ENCODE data around the gene AKAP12.

AKAP12 gene, protein sequence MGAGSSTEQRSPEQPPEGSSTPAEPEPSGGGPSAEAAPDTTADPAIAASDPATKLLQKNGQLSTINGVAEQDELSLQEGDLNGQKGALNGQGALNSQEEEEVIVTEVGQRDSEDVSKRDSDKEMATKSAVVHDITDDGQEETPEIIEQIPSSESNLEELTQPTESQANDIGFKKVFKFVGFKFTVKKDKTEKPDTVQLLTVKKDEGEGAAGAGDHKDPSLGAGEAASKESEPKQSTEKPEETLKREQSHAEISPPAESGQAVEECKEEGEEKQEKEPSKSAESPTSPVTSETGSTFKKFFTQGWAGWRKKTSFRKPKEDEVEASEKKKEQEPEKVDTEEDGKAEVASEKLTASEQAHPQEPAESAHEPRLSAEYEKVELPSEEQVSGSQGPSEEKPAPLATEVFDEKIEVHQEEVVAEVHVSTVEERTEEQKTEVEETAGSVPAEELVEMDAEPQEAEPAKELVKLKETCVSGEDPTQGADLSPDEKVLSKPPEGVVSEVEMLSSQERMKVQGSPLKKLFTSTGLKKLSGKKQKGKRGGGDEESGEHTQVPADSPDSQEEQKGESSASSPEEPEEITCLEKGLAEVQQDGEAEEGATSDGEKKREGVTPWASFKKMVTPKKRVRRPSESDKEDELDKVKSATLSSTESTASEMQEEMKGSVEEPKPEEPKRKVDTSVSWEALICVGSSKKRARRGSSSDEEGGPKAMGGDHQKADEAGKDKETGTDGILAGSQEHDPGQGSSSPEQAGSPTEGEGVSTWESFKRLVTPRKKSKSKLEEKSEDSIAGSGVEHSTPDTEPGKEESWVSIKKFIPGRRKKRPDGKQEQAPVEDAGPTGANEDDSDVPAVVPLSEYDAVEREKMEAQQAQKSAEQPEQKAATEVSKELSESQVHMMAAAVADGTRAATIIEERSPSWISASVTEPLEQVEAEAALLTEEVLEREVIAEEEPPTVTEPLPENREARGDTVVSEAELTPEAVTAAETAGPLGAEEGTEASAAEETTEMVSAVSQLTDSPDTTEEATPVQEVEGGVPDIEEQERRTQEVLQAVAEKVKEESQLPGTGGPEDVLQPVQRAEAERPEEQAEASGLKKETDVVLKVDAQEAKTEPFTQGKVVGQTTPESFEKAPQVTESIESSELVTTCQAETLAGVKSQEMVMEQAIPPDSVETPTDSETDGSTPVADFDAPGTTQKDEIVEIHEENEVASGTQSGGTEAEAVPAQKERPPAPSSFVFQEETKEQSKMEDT (N-terminal part only)

DNA sequence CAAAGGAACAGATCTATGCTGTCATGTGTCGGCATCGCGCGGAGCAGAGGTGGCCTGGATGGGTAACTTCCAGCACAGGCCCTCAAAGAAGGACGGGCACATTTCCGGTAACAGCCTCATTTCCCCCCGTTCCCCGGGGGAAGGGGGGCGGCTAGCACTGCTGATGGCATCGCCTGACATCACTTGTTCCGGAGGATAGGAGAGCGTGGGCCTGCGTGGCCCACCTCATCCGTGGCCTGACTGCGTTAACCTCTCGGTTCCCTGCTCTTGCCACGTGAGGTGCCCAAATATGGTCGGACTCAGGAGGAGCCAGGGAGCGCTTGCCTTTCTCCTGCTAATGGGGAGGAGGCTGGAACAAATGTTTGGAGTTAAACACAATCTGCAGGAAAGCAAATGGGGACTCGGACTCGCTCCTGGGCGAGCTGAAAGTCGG, at the start of gene AKAP12:
AKAP12 (plus strand) TSS at position 365 of the 433 bp plus-strand sequence. CDS start 596 bp downstream, outside the sequence.
- DNase-seq = no peak

DNA sequence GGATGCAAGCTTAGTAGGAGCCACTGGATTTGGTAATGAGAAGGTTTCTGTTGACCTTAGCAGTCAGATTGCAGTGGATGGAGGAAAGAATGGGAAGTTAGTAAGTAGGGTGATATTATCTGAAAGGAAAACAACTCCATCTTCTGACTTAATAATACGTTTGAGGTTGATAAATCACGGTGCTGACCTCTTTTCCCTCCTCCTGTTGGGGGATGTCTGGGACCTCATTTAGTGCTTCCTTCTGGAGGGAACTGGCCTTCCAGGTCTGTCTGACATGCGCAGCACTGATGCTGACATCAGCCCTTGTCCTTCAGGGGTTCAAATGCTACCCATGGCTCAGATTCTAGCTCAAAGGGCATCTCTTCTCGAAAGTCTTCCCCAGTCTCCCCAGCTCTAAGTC, 48.2 kb upstream of the AKAP12 start:
- DNase-seq = no peak

DNA sequence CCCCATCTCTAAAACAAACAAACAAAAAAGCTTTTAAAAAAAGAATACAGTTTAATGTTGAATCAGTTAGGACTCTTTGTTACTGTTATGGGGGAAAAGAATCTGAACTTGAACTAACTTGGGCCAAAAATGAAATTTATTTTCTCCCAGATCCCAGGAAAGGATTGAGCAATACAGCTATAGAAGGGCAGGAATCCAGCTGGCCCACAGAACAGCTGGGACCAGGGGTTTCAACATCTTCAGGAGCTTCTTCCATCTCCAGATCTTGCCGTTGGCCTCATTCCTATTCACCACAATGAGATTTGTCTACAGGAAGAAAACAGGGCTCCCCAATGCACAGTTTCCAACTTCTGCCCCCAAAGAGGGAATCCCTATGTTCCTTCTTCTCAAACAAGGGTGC, 43.2 kb upstream of the AKAP12 start:
- DNase-seq = no peak

DNA sequence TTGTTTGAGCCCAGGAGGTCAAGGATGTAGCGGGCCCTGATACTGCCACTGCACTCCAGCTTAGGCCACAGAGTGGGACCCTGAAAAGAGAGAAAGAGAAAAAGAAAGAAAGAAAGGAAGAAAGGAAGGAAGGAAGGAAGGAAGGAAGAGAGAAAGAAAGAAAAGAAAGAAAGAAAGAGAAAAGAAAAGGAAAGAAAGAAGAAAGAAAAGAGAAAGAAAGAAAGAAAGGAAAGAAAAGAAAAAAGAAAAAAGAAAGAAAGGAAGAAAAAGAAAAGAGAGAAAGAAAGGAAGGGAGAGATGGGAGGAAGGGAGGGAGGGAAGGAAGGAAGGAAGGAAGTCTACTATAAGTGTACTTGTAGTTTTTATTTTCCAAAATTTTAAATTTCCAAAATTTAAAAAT, 42.2 kb upstream of the AKAP12 start:
- DNase-seq = no peak

DNA sequence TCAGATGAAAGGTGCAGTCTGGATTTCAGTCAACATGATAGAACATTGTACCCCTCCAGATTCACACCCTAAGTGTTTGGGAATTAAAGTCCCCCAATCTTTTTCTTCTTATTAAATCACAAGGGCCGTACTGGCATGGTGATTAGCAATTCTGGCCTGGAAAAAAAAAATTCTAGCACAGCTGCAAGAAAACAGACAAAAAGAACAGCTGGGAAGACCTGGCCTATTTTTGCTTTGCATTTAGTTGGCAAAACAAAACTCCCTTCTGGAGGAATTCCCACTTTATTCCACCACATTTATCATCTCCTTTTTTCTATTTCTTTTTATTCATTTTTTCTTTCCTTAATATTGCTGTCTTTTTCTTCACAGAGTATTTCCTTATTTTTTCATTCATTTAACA, 39.8 kb upstream of the AKAP12 start:
- no peak for DNase-seq

DNA sequence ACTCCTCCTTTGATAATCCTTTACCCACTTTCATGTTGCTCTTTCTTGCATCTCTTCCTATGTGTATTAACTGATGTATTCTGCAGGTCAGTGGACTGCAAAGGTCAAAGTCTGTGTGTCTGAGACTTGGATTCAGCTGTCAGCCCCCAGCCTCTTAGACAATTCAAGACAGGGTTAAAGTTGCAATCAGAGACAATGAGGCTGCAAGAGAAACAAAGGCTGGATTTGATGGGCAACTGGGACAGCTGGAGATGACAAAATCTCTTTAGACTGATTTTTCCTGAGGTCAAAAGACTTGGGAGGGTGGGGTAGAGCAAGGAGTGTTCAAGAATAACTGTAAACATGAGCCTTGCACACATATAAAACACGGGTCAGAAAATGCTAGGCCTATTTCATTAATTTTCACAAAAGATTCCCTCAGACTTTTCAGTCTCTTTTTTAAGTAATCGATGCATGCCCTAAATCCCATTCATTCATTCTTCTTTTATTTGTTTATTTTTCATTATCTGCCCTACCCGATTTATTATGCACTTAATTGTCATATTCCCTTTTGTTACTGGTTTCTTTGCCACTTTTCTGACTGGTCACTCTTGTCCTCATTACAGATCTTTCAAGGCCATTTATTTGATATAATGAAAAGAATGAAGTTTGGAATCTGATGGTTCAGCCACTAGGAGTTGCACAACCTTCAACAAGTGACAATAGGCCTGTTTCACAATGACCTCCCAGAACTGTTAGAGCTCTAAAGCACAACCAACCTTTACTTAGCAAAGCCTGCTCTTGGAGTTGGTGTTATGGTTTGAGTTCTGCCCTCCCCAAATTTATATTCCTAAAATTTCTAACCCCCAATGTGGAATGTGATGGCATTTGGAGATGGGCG, 33.8 kb upstream of the AKAP12 start:
- no peak for DNase-seq

DNA sequence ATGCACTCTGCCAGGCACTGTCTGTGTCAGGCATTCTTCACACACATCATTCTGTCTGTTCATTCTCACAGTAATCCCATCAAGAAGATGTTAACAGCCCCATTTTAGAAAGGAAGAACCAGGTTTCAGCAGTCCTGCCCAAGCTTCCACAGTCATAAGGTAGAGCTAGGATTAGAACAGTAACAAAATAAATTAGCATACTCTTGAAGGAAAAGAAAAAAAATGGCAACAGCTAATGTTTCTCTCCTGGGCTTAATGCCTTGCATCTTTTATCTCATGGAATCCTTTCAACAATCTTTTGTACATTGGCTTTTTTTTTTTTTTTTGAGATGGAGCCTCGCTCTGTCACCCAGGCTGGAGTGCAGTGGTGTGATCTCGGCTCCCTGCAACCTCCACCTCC, 32.1 kb upstream of the AKAP12 start:
- no peak for DNase-seq

DNA sequence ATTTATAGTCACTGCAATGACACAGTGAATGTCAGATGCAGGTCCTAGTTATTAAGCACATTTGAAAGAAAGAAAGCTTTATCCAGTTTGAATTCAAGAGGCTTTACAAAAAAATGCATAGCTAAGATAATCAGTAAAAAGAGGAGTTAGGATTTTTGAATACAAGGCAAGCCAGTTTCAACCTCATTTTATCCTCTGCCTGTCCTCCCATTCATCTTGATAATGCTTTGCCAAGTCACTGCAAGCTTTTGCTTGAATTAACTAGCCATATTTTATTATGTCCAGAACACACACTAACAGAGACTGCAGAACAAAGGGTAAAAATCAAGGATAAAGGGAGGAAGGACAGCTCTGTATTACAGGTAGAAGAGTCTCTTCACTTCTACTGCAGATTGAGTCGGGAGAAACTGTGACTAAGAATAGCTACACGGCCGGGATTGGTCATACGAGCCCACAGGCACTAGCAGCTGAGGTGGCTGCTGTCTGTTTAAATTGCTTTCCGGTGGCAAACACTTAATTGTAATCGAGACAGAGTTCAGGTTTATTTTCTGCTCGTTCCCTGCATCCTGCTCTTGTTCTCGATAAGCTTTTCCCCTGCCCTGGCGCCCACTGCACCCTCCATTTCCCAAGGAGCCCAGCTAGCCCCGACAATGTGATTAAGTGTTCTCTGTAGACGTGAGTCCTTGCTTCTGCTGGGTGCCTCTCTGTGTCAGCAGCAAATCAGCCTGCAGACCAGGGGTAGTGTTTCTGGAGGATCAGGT, 30.5 kb upstream of the AKAP12 start:
- no peak for DNase-seq

DNA sequence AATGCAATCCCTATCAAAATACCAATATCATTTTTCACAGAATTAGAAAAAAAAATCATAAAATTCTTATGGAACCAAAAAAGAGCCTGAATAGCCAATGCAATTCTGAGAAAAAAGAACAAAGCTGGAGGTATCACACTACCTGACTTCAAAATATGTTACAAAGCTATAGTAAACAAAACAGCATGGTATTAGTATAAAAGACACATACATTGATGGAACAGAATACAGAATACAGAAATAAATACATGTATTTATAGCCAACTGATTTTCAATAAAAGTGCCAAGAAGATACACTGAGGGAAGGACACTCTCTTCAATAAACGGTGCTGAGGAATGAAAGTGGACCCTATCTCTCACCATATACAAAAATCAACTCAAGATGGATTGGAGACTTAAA, 28.7 kb upstream of the AKAP12 start:
- DNase-seq = no peak

DNA sequence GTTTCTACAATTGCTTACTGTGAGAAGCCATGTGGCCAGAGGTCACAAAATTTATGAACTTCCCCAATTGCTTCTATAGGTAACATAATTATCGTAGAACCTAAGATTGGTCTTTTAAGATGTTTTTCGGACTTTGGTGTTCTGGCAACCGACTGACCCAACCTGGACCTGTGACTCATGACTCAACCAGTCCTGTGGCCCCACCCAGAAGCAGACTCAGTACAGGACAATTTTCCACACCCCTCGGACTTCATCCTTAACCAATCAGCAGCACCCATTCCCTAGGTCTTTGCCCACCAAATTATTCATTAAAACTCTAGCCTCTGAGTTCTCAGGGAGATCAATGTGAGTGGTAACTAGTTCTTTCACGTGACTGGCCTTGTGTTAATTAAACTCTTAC, 26.4 kb upstream of the AKAP12 start:
- DNase-seq = no peak

DNA sequence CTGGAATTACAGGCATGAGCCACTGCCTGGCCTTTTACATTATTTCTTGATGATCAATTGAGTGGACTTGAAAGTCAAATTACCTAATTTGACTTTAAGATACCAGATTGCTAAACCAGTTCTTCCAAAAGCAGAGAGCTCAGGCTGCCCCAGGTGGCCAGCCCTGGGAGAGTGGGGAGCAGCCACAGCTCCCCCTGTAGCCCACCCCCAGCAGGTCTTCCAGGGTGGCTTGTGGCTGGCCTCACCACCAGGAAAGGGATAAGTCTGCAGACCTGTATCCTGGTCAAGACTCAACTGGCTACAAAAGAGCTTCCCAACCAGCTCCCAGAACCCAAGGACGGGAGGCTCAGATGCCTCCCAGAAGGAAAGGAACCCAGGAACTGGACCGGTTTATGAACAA, 23.8 kb upstream of the AKAP12 start:
- DNase-seq = no peak

DNA sequence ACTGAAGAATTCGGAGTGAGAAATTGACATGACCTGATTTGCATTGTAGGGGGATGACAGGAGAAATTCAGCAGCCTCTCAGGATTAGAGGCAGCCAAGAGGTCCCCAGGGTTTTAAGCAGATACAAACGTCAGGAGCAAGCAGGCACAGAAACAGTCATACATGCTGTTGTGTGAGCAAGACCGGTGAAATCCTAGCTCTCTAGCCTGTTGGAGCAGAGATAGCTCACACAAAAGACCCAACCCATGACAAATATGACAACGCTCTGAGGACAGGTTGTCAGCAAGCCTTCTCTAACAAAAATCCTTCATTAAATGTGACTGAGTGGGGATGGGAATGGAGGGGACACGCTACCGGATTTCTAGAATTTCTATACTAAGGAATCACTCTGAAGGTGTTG, 23.0 kb upstream of the AKAP12 start:
- DNase-seq = no peak

DNA sequence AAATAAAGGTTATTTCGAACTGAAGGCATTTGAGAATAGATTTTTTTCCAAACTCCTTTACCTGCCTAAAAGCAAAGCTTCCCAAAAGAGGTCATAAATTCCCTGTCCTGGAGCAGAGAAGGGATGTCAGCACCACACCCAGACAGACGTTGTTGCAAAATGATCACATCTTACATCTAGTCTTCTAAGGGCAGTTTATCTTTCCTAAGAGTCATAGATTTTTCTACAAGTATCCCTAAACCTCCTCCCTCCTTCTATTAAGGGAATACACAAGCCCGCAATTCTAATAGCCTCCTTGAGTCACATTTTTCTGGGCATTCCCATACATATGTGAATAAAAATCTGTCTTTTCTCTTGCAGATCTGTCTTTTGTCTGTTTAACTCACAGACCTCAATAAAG, 20.6 kb upstream of the AKAP12 start:
- DNase-seq = no peak

DNA sequence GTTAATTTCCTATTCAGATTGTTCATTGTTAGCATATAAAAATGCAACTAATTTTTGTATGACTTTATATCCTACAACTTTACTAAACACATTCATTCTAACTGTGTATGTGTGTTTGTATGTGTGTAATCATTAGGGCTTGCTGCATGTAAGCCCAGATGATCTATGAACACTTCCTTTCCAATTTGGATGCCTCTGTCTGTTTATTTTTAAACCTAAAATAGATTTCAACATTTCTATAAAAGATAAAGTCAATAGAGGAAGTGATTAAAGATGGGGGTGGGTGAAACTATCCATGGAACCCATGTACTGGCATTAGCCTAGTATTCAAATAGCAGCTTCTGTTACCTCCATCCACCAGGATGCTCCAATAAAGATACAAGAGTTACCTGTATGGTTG, 15.7 kb upstream of the AKAP12 start:
- no peak for DNase-seq

DNA sequence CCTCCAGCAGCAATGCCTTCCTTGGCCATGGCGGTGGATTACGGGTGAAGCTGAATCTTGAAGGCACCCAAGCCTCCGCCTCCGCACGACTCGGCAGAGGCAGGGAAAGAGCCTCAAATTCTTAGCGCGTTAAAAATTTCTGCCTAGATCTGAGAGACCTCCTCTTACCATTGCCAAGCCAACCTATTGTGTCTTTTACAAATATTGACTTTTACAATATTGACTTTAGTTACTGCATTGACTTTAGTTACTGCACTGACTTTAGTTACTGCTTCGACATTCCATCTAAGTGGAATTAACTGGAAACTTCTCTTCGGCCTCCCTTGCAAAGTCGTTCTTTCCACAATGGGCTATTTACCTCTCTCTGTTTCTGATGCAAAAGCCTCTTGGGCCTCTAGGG, 13.8 kb upstream of the AKAP12 start:
- DNase-seq = no peak

DNA sequence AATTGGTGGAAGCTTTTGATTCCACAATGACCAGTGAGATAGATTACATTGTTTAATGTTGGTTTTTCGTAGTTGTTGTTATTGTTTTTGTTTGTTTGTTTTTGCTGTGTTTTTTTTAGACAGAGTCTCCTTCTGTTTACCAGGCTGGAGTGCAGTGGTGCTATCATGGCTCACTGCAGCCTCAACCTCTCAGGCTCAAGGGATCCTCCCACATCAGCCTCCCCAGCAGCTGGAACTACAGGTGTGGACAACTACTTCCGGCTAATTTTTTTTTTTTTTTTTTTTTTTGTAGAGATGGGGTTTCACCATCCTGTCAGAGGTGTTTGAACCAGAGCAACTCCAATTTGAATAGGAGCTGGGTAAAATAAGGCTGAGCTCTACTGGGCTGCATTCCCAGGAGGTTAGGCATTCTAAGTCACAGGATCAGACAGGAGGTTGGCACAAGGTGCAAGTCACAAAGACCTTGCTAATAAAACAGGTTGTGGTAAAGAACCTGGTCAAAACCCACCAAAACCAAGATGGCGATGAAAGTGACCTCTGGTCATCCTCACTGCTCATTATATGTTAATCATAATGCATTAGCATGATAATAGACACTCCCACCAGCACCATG, 10.9 kb upstream of the AKAP12 start:
- no peak for DNase-seq

DNA sequence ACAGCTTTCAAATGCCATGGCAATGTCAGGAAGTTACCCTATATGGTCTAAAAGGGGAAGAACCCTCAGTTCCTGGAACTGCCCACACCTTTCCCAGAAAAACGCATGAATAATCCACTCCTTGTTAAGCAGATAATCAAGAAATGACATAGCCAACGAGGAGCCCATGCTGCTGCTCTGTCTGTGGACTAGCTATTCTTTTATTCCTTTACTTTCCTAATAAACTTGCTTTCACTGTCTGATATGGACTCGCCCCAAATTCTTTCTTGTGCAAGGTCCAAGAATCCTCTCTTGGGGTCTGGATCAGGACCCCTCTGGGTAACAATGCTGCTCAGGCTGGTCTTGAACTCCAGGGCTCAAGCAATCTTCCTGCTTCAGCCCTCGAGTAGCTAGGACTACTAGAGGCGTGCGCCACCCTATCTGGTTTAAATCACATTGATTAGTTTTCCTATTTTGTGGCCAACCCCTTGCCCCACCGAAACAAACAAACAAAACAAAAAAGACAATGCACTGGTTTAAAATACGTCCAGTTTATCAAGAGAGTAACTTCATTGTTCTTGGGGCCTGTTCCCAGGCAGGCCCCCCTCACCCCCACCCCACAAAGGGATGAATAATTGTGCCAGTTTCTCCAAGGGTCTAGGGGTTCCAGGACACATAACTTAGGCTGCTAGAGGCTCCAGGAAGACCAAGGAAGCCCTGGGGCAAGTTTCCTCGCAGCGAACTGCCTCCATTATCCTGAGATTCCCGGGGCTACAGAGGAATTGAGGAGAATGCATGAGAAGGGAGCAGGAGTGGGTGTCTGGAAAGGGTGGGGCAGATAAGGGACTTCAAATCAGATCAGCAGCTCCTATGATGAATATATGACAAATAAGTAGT, 10.1 kb upstream of the AKAP12 start:
- no peak for DNase-seq

DNA sequence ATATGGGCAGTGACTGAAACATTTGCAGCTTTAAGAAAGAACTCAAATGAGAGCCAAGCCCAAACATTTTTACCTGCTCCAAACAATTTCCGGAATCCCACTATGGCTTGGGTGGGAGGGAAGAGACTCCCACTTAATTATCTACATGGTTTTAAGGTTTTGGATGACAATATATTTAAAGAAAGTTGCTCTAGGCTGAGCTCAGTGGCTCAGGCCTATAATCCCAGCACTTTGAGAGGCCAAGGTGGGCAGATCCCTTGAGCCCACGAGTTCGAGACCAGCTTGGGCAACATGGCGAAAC, 9.5 kb upstream of the AKAP12 start:
- no peak for DNase-seq

DNA sequence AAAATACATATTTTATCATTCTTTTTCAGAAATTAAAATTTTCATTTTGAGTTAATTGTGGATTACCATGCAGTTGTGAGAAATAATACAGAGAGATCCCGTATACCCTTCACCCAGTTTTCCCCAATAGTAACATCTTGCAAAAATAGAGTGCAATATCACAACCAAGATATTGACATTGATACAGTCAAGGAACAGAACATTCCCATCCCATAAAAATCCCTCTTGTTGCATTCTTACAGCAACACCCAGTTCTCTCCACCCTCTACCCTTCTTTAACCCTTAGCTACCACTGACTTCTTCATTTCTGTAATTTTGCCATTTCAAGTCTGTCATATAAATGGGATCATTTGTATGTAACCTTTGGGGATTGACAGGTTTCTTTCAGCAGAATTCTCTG, 6.9 kb upstream of the AKAP12 start:
- no peak for DNase-seq

DNA sequence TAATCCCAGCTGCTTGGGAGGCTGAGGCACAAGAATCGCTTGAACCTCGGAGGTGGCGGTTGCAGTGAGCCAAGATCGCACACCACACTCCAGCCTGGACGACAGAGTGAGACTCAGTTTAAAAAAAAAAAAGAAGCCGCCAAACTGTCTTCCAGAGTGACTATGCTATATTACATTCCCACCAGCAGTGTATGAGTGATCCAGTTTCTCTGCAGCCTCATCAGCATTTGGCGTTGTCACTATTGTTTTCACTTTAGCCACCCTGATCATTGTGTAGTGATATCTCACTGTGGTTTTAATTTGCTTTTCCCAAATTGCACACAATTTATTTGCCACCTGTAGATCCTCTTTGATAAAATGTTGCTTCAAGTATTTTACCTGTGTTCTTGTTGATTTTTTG, 6.0 kb upstream of the AKAP12 start:
- DNase-seq = no peak

Measured in CD4-positive, alpha-beta T cell treated with Interleukin-4 for 4 hours (primary cell).